ENCODE results near the gene MBD3L2B.

Gene MBD3L2B

GRCh38 chr19:7013678-7014077, 7.6 kb downstream of the MBD3L2B start:
- no peak for DNase-seq (ENCODE audit: low read depth in 1 of 2, low spot score in 1 of 2)

- DNase-seq (ENCODE audit: low read depth in 1 of 2, low spot score in 1 of 2) = no peak
Observed at GRCh38 chr19:7010722-7011593, 10.3 kb downstream of the MBD3L2B start.

- DNase-seq (ENCODE audit: low read depth in 1 of 2, low spot score in 1 of 2) = no peak
Observed at GRCh38 chr19:7007859-7008258, 13.4 kb downstream of the MBD3L2B start.

- no peak for DNase-seq (ENCODE audit: low read depth in 1 of 2, low spot score in 1 of 2)
Observed at GRCh38 chr19:7006135-7006704, 15.0 kb downstream of the MBD3L2B start.

- DNase-seq (ENCODE audit: low read depth in 1 of 2, low spot score in 1 of 2) = no peak
Observed at GRCh38 chr19:7004313-7004931, 16.8 kb downstream of the MBD3L2B start.

- DNase-seq (ENCODE audit: low read depth in 1 of 2, low spot score in 1 of 2) = no peak
Observed at GRCh38 chr19:7000816-7001215, 20.4 kb downstream of the MBD3L2B start.

- no peak for DNase-seq (ENCODE audit: low read depth in 1 of 2, low spot score in 1 of 2)
Observed at GRCh38 chr19:7000333-7000732, 20.9 kb downstream of the MBD3L2B start.

- no peak for DNase-seq (ENCODE audit: low read depth in 1 of 2, low spot score in 1 of 2)
Observed at GRCh38 chr19:6999933-7000332, 21.3 kb downstream of the MBD3L2B start.

GRCh38 chr19:6997679-6998445, 23.4 kb downstream of the MBD3L2B start:
- no peak for DNase-seq (ENCODE audit: low read depth in 1 of 2, low spot score in 1 of 2)

GRCh38 chr19:6996810-6997209, 24.4 kb downstream of the MBD3L2B start:
- DNase-seq (ENCODE audit: low read depth in 1 of 2, low spot score in 1 of 2) = no peak

- DNase-seq (ENCODE audit: low read depth in 1 of 2, low spot score in 1 of 2) = no peak
Observed at GRCh38 chr19:6995054-6995453, 26.2 kb downstream of the MBD3L2B start.

GRCh38 chr19:6988257-6988656, 33.0 kb downstream of the MBD3L2B start:
- DNase-seq (ENCODE audit: low read depth in 1 of 2, low spot score in 1 of 2) = no peak

GRCh38 chr19:6987850-6988249, 33.4 kb downstream of the MBD3L2B start:
- DNase-seq (ENCODE audit: low read depth in 1 of 2, low spot score in 1 of 2) = no peak

- DNase-seq (ENCODE audit: low read depth in 1 of 2, low spot score in 1 of 2) = no peak
Observed at GRCh38 chr19:6983448-6983847, 37.8 kb downstream of the MBD3L2B start.

- no peak for DNase-seq (ENCODE audit: low read depth in 1 of 2, low spot score in 1 of 2)
Observed at GRCh38 chr19:6979399-6979798, 41.8 kb downstream of the MBD3L2B start.

GRCh38 chr19:6976197-6976596, 45.0 kb downstream of the MBD3L2B start:
- DNase-seq (ENCODE audit: low read depth in 1 of 2, low spot score in 1 of 2) = no peak

GRCh38 chr19:6971366-6971765, 49.9 kb downstream of the MBD3L2B start:
- DNase-seq (ENCODE audit: low read depth in 1 of 2, low spot score in 1 of 2) = no peak

- no peak for DNase-seq (ENCODE audit: low read depth in 1 of 2, low spot score in 1 of 2)
Observed at GRCh38 chr19:6970443-6970842, 50.8 kb downstream of the MBD3L2B start.

- no peak for DNase-seq (ENCODE audit: low read depth in 1 of 2, low spot score in 1 of 2)
Observed at GRCh38 chr19:6970021-6970420, 51.2 kb downstream of the MBD3L2B start.

- no peak for DNase-seq (ENCODE audit: low read depth in 1 of 2, low spot score in 1 of 2)
Observed at GRCh38 chr19:6969490-6969889, 51.7 kb downstream of the MBD3L2B start.

Measured in stimulated activated CD4-positive, alpha-beta T cell treated with anti-CD3 and anti-CD28 coated beads, Interleukin-15, amount 100 ng/mL, for 1 hour (primary cell).